GM18873 (cell line): Measurements from ENCODE around the gene RHOH.
"Not testable (repeated sequence)": the region's sequence is repeated elsewhere in the genome, so short reads cannot be mapped to it uniquely, and the experiment has no call there.

Experiments
- ATAC-seq: cut with Tn5 transposase; IDR thresholded peaks from one replicate; pipeline ENCODE4 v1.9.1; 2021; ENCODE audit warnings: mild to moderate bottlenecking, moderate library complexity, moderate number of reproducible peaks; ENCODE audit not compliant: unreplicated experiment, low FRiP score

The RHOH gene

GRCh38 chr4:40256329-40256728 lies 59.5 kb downstream of the RHOH start:
- no peak for ATAC-seq

- ATAC-seq: no peak
These were observed 60.0 kb downstream of the RHOH start for GRCh38 chr4:40256817-40257216.

- ATAC-seq: no peak
These were observed 61.8 kb downstream of the RHOH start for GRCh38 chr4:40258627-40259026.

- no peak for ATAC-seq
These were observed 64.6 kb downstream of the RHOH start for GRCh38 chr4:40261231-40262076.

GRCh38 chr4:40262077-40262528 lies 65.3 kb downstream of the RHOH start:
- ATAC-seq: no peak

GRCh38 chr4:40262861-40263260 lies 66.0 kb downstream of the RHOH start:
- ATAC-seq: no peak

GRCh38 chr4:40264497-40264896 lies 67.7 kb downstream of the RHOH start:
- no peak for ATAC-seq

GRCh38 chr4:40264995-40265909 lies 68.4 kb downstream of the RHOH start:
- no peak for ATAC-seq

GRCh38 chr4:40265910-40266274 lies 69.1 kb downstream of the RHOH start:
- ATAC-seq: no peak

GRCh38 chr4:40269133-40269532 lies 72.3 kb downstream of the RHOH start:
- ATAC-seq: no peak

- no peak for ATAC-seq
These were observed 73.8 kb downstream of the RHOH start for GRCh38 chr4:40270609-40271008.

GRCh38 chr4:40275065-40275730 lies 78.4 kb downstream of the RHOH start:
- no peak for ATAC-seq

GRCh38 chr4:40276546-40276945 lies 79.7 kb downstream of the RHOH start:
- ATAC-seq: no peak

- ATAC-seq: no peak
These were observed 83.8 kb downstream of the RHOH start for GRCh38 chr4:40280586-40280985.

- ATAC-seq: no peak
These were observed 84.3 kb downstream of the RHOH start for GRCh38 chr4:40281099-40281498.

- ATAC-seq: no peak
These were observed 85.1 kb downstream of the RHOH start for GRCh38 chr4:40281913-40282312.

- not testable (repeated sequence) for ATAC-seq
These were observed 86.0 kb downstream of the RHOH start for GRCh38 chr4:40282857-40283256.

GRCh38 chr4:40283413-40283812 lies 86.6 kb downstream of the RHOH start:
- ATAC-seq: no peak

GRCh38 chr4:40283968-40284367 lies 87.1 kb downstream of the RHOH start:
- ATAC-seq: no peak

GRCh38 chr4:40285692-40286091 lies 88.9 kb downstream of the RHOH start:
- no peak for ATAC-seq

- no peak for ATAC-seq
These were observed 91.7 kb downstream of the RHOH start for GRCh38 chr4:40288566-40288965.
